ENCODE data around the gene LTBP4. TPM values are rescaled to one million over a fixed set of nuclear protein-coding genes. Genes with fewer than 3 reads are reported as not detected.

LTBP4 gene
- total RNA-seq, 1 experiment from 2014 or later = 9.6 TPM

Other genes with a start within 250 kb of the LTBP4 start
- not detected in 2 replicates for gene HIPK4, start 211.2 kb upstream of the LTBP4 start, total RNA-seq (2014; rRNA removed; shearing (Covaris generic); ENCODE audit: low replicate concordance)
- 0.56 and 0.61 TPM in 2 replicates for gene PRX, start 188.0 kb upstream of the LTBP4 start, total RNA-seq (2014; rRNA removed; shearing (Covaris generic); ENCODE audit: low replicate concordance)
- 4.8 and 8.4 TPM in 2 replicates for gene SERTAD1, start 175.4 kb upstream of the LTBP4 start, total RNA-seq (2014; rRNA removed; shearing (Covaris generic); ENCODE audit: low replicate concordance)
- gene SERTAD3, start 157.0 kb upstream of the LTBP4 start, total RNA-seq (2014; rRNA removed; shearing (Covaris generic); ENCODE audit: low replicate concordance) = 14.1 and 14.9 TPM in 2 replicates
- 10.2 and 14.5 TPM in 2 replicates for gene BLVRB, start 135.6 kb upstream of the LTBP4 start, total RNA-seq (2014; rRNA removed; shearing (Covaris generic); ENCODE audit: low replicate concordance)
- gene SPTBN4, start 134.4 kb upstream of the LTBP4 start, total RNA-seq (2014; rRNA removed; shearing (Covaris generic); ENCODE audit: low replicate concordance) = 1.0 and 1.1 TPM in 2 replicates
- gene SHKBP1, start 24.5 kb upstream of the LTBP4 start, total RNA-seq (2014; rRNA removed; shearing (Covaris generic); ENCODE audit: low replicate concordance) = 49.7 and 98.2 TPM in 2 replicates
- gene NUMBL, start 89.3 kb downstream of the LTBP4 start, total RNA-seq (2014; rRNA removed; shearing (Covaris generic); ENCODE audit: low replicate concordance) = 26.9 and 33.8 TPM in 2 replicates
- gene COQ8B, start 115.5 kb downstream of the LTBP4 start, total RNA-seq (2014; rRNA removed; shearing (Covaris generic); ENCODE audit: low replicate concordance) = 31.3 and 58.0 TPM in 2 replicates
- 5.9 and 9.2 TPM in 2 replicates for gene ITPKC, start 115.7 kb downstream of the LTBP4 start, total RNA-seq (2014; rRNA removed; shearing (Covaris generic); ENCODE audit: low replicate concordance)
- gene ACTMAP, start 149.1 kb downstream of the LTBP4 start, total RNA-seq (2014; rRNA removed; shearing (Covaris generic); ENCODE audit: low replicate concordance) = 3.1 and 5.8 TPM in 2 replicates
- gene SNRPA, start 149.8 kb downstream of the LTBP4 start, total RNA-seq (2014; rRNA removed; shearing (Covaris generic); ENCODE audit: low replicate concordance) = 136 and 173 TPM in 2 replicates
- gene MIA, start 174.2 kb downstream of the LTBP4 start, total RNA-seq (2014; rRNA removed; shearing (Covaris generic); ENCODE audit: low replicate concordance) = 0.40 TPM in 1 of 2 replicates, not detected in the other
- gene RAB4B, start 176.9 kb downstream of the LTBP4 start, total RNA-seq (2014; rRNA removed; shearing (Covaris generic); ENCODE audit: low replicate concordance) = 12.5 and 32.9 TPM in 2 replicates
- gene EGLN2, start 197.8 kb downstream of the LTBP4 start, total RNA-seq (2014; rRNA removed; shearing (Covaris generic); ENCODE audit: low replicate concordance) = 49.4 and 111 TPM in 2 replicates
- gene CYP2A6, start 249.1 kb downstream of the LTBP4 start, total RNA-seq (2014; rRNA removed; shearing (Covaris generic); ENCODE audit: low replicate concordance) = not detected in 2 replicates